Peyer's patch (tissue), 4 donors: ENCODE results near the gene EEF1A2. TPM values are rescaled to one million over a fixed set of nuclear protein-coding genes. Genes with fewer than 3 reads are reported as not detected.

Source experiments
- DNase-seq, 3 donors: peaks; one replicate each; pipeline ENCODE4 v3.0.0-alpha.2; 2017 to 2019
- H3K27ac ChIP-seq, 4 donors: fragments of 200-600 bp; sonication (generic); one replicate each; pipeline ENCODE4 v1.5.1; 2016 to 2019
- H3K27me3 ChIP-seq, 2 donors: fragments of 200-600 bp; sonication (generic); one replicate each; pipeline ENCODE4 v1.5.1; 2019
- H3K36me3 ChIP-seq, 3 donors: fragments of 200-600 bp; sonication (generic); one replicate each; pipeline ENCODE4 v1.5.1; 2016 to 2019
- H3K4me1 ChIP-seq, 4 donors: fragments of 200-600 bp; sonication (generic); one replicate each; pipeline ENCODE4 v1.5.1; 2016 to 2019
- H3K4me3 ChIP-seq, 4 donors: fragments of 200-600 bp; sonication (generic); 1 replicate in 3 of 4; 2 replicates in 1 of 4; pipeline ENCODE4 v1.5.1; 2016 to 2019; ENCODE audit warnings: mild to moderate bottlenecking in 1 of 4
- H3K9me3 ChIP-seq, 4 donors: fragments of 200-600 bp; sonication (generic); one replicate each; pipeline ENCODE4 v1.5.1; 2016 to 2019; ENCODE audit warnings: mild to moderate bottlenecking in 1 of 4
- POLR2A ChIP-seq, 2 donors: fragments of 450-650 bp; IDR thresholded peaks; one replicate each; pipeline ENCODE4 v1.5.1; 2017; ENCODE audit warnings: antibody characterized with exemption in 2 of 2, mild to moderate bottlenecking in 2 of 2, moderate library complexity in 2 of 2
- total RNA-seq, 4 donors: library from RNA; depleted of rRNA; stranded (reverse); fragments of >200 nt; gene quantifications; one replicate each; pipeline ENCODE4 v1.1.0, GENCODE V29; 2016
- TF ChIP-seq, protein P1 (sequence below), 6 experiments: fragments of 450-650 bp in 4 of 6; fragments of 200-600 bp in 2 of 6; sonication (generic) in 1 of 6; IDR thresholded peaks; one replicate each; pipeline ENCODE4 v1.5.1; 2017 to 2019; ENCODE audit warnings: antibody characterized with exemption in 6 of 6, mild to moderate bottlenecking in 3 of 6, moderate library complexity in 1 of 6

The EEF1A2 gene
- total RNA-seq, 4 donors from 2014 or later: 0.67 to 3.3 (median 2.1) TPM

DNA sequence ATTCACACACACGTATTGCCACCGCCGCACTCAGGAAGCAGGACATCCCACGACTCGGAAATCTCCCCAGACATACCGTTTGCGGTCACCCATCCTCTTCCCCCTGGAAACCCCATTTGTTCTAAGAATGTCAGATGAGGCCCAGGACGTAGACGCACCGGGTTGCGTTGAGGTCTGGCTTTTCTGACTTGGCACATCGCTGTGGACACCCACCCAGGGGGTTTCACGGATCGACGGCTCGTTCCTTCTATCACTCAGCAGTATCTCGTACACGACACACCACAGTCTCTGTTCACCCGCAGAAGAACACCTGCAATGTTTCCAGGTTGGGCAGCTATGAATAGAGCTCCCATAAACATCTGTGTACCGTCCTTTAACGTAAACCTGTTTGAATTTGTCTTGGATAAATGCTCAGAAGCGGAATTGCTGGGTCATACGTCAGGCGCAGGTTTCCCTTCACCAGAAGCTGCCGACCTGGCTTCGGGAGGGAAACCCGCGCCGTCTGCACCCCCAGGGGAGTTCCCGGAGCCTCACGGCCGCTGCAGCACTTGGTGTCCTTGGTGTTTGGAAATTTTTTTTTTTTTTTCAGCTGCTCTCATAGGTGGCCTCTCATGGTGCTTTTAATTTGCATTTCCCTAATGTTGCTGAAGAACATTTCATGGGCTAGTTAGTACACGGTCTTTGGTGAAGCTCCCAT, 9.3 kb upstream of the EEF1A2 start:
- Histone ChIP-seq H3K27ac (no peak overlapping the region), H3K4me3 (no peak overlapping the region), H3K36me3 (no peaks in the 10 kb centered on the region), H3K9me3 (peaks cover 0 to 15% (median 2%) of the 10 kb centered on the region in 4 donors), H3K27me3 (no peaks in the 10 kb centered on the region), H3K4me1 (no peaks in the 10 kb centered on the region)
- DNase-seq: no peak
- TF ChIP-seq, protein P1, sequence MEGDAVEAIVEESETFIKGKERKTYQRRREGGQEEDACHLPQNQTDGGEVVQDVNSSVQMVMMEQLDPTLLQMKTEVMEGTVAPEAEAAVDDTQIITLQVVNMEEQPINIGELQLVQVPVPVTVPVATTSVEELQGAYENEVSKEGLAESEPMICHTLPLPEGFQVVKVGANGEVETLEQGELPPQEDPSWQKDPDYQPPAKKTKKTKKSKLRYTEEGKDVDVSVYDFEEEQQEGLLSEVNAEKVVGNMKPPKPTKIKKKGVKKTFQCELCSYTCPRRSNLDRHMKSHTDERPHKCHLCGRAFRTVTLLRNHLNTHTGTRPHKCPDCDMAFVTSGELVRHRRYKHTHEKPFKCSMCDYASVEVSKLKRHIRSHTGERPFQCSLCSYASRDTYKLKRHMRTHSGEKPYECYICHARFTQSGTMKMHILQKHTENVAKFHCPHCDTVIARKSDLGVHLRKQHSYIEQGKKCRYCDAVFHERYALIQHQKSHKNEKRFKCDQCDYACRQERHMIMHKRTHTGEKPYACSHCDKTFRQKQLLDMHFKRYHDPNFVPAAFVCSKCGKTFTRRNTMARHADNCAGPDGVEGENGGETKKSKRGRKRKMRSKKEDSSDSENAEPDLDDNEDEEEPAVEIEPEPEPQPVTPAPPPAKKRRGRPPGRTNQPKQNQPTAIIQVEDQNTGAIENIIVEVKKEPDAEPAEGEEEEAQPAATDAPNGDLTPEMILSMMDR (IDR thresholded peaks at IDR 0.05): no peak
- TF ChIP-seq POLR2A (IDR thresholded peaks at IDR 0.05): no peak

DNA sequence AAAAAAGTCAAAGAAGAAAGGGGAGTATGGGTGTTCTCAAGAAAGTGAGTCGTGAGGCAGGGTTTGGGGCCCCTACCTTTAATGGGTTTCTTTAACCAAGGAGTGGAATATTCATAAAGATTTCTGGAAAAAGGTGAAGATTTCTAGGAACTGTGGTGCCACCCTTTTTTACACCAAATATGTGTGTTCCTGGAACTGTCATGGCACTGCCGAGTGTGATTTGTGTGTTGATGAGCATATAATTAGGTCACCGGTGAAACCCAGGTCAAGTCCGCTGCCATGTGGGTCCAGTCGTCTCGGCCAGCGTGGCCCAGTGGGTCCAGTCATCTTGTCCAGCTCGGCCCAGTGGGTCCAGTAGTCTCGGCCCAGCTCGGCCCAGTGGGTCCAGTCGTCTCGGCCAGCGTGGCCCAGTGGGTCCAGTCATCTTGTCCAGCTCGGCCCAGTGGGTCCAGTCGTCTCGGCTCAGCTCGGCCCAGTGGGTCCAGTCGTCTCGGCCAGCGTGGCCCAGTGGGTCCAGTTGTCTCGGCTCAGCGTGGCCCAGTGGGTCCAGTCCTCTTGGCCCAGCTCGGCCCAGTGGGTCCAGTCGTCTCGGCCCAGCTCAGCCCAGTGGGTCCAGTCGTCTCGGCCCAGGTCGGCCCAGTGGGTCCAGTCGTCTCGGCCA, 8.3 kb upstream of the EEF1A2 start:
- TF ChIP-seq, protein P1 (IDR thresholded peaks at IDR 0.05): no peak
- no peak for TF ChIP-seq POLR2A (IDR thresholded peaks at IDR 0.05)
- H3K36me3 ChIP-seq: no peaks in the 10 kb centered on the region
- no peak for DNase-seq
- peaks cover 0 to 15% (median 2%) of the 10 kb centered on the region in 4 donors for H3K9me3 ChIP-seq
- H3K27ac ChIP-seq: no peak overlapping the region
- H3K4me1 ChIP-seq: no peaks in the 10 kb centered on the region
- no peaks in the 10 kb centered on the region for H3K27me3 ChIP-seq
- H3K4me3 ChIP-seq: no peak overlapping the region

DNA sequence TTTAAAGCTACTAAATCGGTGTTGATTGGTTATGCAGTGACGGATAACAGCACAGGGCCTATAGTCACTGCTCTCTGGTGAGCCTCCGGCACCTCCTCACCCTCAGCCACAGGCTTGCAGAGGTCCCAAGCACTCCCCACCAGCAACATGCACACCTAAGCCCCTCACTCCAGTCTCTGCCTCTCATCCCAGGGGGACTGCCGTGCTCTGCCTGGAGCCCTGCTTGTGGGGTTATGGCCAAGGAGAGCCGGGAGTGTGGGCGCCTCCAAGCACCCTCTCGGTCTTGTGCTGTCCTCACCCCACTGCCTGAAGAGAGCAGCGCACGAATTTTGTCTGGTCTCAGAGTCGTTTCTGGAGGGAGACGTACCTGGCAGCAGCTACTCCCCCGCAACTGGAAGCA, 6.8 kb upstream of the EEF1A2 start:
- TF ChIP-seq, protein P1 (IDR thresholded peaks at IDR 0.05): no peak
- TF ChIP-seq POLR2A (IDR thresholded peaks at IDR 0.05): no peak
- Histone ChIP-seq H3K36me3 (no peaks in the 10 kb centered on the region), H3K9me3 (peaks cover 0 to 15% (median 2%) of the 10 kb centered on the region in 4 donors), H3K27me3 (no peaks in the 10 kb centered on the region), H3K4me3 (no peak overlapping the region), H3K27ac (no peak overlapping the region), H3K4me1 (no peaks in the 10 kb centered on the region)
- DNase-seq: no peak

DNA sequence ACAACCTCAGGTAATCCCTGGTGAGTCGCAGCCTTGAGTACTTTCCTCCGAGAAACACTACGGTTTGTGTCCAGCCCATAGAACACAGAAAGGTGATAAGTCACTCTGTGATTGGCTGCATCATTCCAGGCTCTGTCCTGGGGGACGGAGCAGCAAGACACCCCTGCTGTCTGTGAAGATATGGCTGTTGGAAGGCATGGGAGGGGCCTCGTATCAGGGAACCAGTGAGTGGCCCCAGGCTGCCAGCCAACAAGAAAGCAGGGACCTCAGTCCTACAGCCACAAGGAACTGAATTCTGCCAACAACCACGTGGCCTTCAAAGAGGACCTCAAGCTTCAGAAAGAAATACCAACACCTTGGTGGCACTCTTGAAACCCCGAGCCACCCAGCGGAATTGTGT, 6.4 kb upstream of the EEF1A2 start:
- TF ChIP-seq POLR2A (IDR thresholded peaks at IDR 0.05): no peak
- TF ChIP-seq, protein P1 (IDR thresholded peaks at IDR 0.05): no peak
- Histone ChIP-seq H3K4me1 (no peaks in the 10 kb centered on the region), H3K27me3 (no peaks in the 10 kb centered on the region), H3K36me3 (no peaks in the 10 kb centered on the region), H3K9me3 (peaks cover 0 to 15% (median 2%) of the 10 kb centered on the region in 4 donors), H3K27ac (no peak overlapping the region), H3K4me3 (no peak overlapping the region)
- no peak for DNase-seq

DNA sequence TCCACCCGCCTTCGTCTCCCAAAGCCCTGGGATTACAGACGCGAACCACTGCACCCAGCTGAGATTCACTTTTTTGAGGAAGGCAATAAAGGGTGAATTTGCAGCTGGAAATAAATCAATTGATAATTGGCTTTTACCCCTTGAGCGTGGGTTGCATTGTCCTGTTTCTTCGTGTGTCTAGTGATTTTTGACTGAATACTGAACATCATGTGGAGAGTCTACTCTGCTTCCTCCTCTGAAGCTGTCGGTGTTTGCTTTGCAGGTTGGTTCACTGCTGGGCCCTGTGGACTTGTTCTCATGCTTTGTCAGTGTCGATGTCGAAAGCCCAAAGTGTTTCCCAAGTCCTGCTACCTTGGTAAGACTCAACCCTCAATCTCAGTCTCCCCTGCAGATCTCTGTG, 5.8 kb upstream of the EEF1A2 start:
- TF ChIP-seq POLR2A (IDR thresholded peaks at IDR 0.05): no peak
- TF ChIP-seq, protein P1 (IDR thresholded peaks at IDR 0.05): no peak
- peaks cover 0 to 3% of the 10 kb centered on the region in 2 donors for H3K27me3 ChIP-seq
- H3K4me1 ChIP-seq: peaks cover 0 to 1% (median under 1%) of the 10 kb centered on the region in 4 donors
- DNase-seq: no peak
- H3K36me3 ChIP-seq: no peaks in the 10 kb centered on the region
- H3K4me3 ChIP-seq: no peak overlapping the region
- no peak overlapping the region for H3K27ac ChIP-seq
- H3K9me3 ChIP-seq: peaks cover 0 to 15% (median 2%) of the 10 kb centered on the region in 4 donors
